ENCODE data around the gene MBTPS1.

MBTPS1 gene

GRCh38 chr16:84050316-84050715, 66.4 kb downstream of the MBTPS1 start:
- no peak for TF ChIP-seq GATA2 (IDR thresholded peaks at IDR 0.05; ENCODE audit: low read depth, low read length)
- TF ChIP-seq GATA3 (IDR thresholded peaks at IDR 0.05; ENCODE audit: low read depth, low read length), result no peak

DNA sequence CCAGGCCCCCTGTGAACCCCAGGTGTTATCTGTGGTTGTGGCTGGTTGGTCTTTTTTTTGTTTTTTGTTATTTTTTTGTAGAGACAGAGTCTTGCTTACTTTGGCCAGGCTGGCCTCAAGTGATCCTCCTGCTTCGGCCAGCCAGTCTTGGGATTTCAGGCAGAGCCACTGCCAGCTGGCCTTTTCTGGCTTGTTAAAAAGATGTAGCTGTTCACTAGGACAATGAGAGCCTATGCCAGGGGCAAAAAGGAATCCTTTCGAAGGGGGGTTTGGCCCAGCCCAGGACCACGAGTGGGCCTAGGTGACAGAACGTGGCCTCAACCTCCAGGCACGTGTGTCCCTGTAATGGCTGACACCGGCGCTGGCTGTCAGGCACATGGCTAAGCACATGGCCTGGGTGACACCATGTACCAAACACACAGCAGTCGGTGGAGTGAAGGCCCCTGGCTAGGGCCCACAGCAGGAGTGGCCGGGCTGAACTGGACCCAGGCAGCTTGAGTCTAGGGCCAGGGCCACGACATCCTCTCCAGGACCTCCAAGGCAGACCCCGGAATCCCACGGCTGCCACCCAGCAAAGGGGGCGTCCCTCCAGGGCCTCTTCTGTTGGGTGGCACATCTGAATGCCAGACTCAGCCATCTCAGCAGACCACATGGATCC, 67.2 kb downstream of the MBTPS1 start:
- TF ChIP-seq GATA2 (IDR thresholded peaks at IDR 0.05; ENCODE audit: low read depth, low read length) (no peak), GATA3 (IDR thresholded peaks at IDR 0.05; ENCODE audit: low read depth, low read length) (no peak)

GRCh38 chr16:84048871-84049270, 67.9 kb downstream of the MBTPS1 start:
- no peak for TF ChIP-seq GATA3 (IDR thresholded peaks at IDR 0.05; ENCODE audit: low read depth, low read length)
- no peak for TF ChIP-seq GATA2 (IDR thresholded peaks at IDR 0.05; ENCODE audit: low read depth, low read length)

DNA sequence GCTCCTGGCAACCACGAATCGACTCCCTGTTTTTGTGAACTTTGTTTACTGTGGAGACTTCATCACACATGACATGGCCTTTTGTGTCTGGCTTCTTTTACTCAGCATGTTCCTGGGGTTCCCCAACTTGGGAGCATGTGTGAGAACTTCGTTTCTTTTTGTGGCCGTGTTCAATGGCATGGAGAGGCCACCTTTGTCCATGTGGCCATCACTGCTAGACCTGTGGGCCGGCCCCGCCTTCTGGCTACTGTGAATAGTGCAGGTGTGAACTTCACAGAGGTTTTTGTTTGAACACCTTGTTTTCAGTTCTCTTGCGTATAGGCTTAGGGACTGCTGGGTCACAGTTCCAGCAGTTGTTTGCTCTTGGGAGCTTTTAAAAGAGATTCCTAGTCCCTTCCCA, 68.5 kb downstream of the MBTPS1 start:
- TF ChIP-seq GATA2 (IDR thresholded peaks at IDR 0.05; ENCODE audit: low read depth, low read length), result no peak
- TF ChIP-seq GATA3 (IDR thresholded peaks at IDR 0.05; ENCODE audit: low read depth, low read length), result no peak

DNA sequence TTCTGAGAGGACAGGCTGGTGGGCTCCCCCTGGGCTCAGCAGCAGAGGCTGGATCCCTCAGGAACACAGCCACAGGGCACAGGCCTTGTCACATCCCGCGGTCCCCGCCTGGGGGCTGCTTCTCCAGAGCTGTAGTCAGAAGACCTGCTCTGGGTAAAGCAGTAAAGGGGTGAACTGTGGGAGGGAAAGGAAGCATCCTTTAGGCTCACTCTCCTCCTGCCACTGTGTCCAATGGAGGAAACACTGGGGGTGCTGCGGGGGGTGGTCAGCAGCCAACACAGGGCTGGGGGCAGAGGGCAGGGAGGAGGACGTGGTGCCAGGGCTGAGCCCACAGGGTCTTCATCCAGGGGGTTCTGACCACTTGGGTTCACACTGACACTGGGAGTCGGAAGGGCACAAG, 69.1 kb downstream of the MBTPS1 start:
- no peak for TF ChIP-seq GATA2 (IDR thresholded peaks at IDR 0.05; ENCODE audit: low read depth, low read length)
- TF ChIP-seq GATA3 (IDR thresholded peaks at IDR 0.05; ENCODE audit: low read depth, low read length), result no peak

DNA sequence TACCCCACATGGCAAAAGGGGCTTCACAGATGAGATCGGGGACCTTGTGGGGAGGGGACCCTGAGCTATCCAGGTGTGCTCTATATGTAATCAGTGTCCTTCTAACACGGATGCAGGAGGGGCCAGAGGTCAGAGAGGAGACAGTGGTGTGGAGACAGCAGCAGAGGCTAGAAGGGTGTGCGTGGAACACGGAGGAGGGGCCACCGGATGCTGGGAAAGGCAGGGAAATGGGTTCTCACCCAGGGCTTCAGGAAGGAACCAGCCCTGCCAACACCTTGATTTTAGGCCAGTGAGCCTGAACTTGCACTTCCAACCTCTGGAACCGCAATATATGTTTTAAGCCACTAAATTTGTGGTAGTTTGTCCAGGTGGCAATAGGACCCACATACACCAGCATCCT, 69.5 kb downstream of the MBTPS1 start:
- TF ChIP-seq GATA2 (IDR thresholded peaks at IDR 0.05; ENCODE audit: low read depth, low read length) (no peak), GATA3 (IDR thresholded peaks at IDR 0.05; ENCODE audit: low read depth, low read length) (no peak)

- no peak for TF ChIP-seq GATA3 (IDR thresholded peaks at IDR 0.05; ENCODE audit: low read depth, low read length)
- TF ChIP-seq GATA2 (IDR thresholded peaks at IDR 0.05; ENCODE audit: low read depth, low read length), result no peak
Observed at GRCh38 chr16:84045818-84046470, 70.8 kb downstream of the MBTPS1 start.

DNA sequence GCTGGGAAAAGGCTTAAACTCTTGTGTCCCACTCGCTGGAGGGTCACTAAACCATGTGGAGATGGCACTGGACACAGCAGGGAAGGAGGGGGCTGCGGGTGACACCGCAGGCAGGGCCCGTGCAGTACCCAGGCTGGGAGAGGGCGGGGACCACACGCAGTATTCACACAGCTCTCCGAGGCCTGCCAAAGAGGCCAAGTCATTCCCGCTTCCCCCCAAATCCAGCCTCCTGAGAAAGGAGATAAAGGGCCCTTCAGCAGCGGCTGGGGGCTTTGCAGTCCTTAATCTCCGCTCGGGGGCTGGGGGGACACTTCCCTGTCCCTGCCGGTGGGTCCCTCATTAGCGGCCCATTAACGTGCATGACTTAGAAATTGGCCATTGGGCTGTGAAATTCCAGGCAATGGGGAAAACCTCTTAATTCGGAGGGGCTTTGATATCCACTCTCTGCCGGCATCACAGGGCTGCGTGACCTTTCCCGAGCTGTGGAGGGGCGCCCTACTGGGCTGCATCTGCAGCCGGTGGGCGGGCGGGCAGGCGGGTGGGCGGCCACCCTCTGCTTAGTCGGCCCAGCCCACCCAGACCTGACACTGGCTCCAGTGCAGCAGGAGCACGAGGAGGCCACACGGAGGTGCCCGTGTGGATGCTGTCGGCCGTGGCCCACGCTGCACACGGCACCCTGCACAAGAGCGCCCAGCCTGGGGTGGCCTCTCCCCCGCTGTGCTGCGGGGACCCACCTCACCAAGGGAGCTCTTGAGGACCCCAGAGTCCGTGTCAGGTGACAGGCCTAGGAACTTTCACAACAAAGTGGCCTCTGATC, 71.5 kb downstream of the MBTPS1 start:
- TF ChIP-seq GATA3 (IDR thresholded peaks at IDR 0.05; ENCODE audit: low read depth, low read length) (no peak), GATA2 (IDR thresholded peaks at IDR 0.05; ENCODE audit: low read depth, low read length) (no peak)

GRCh38 chr16:84044118-84044488, 72.6 kb downstream of the MBTPS1 start:
- TF ChIP-seq GATA3 (IDR thresholded peaks at IDR 0.05; ENCODE audit: low read depth, low read length) (no peak), GATA2 (IDR thresholded peaks at IDR 0.05; ENCODE audit: low read depth, low read length) (no peak)

- TF ChIP-seq GATA3 (IDR thresholded peaks at IDR 0.05; ENCODE audit: low read depth, low read length) (no peak), GATA2 (IDR thresholded peaks at IDR 0.05; ENCODE audit: low read depth, low read length) (peak; percentile 65)
Observed at GRCh38 chr16:84043486-84044117, 73.1 kb downstream of the MBTPS1 start.

- TF ChIP-seq GATA2 (IDR thresholded peaks at IDR 0.05; ENCODE audit: low read depth, low read length) (no peak), GATA3 (IDR thresholded peaks at IDR 0.05; ENCODE audit: low read depth, low read length) (no peak)
Observed at GRCh38 chr16:84042879-84043485, 73.8 kb downstream of the MBTPS1 start.

- TF ChIP-seq GATA3 (IDR thresholded peaks at IDR 0.05; ENCODE audit: low read depth, low read length) (no peak), GATA2 (IDR thresholded peaks at IDR 0.05; ENCODE audit: low read depth, low read length) (no peak)
Observed at GRCh38 chr16:84042308-84042878, 74.3 kb downstream of the MBTPS1 start, which contains the start of gene SLC38A8. SLC38A8 (minus strand) TSS chr16:84042795; CDS start chr16:84042157, 638 bp downstream.

- TF ChIP-seq GATA2 (IDR thresholded peaks at IDR 0.05; ENCODE audit: low read depth, low read length), result no peak
- no peak for TF ChIP-seq GATA3 (IDR thresholded peaks at IDR 0.05; ENCODE audit: low read depth, low read length)
Observed at GRCh38 chr16:84041881-84042280, 74.9 kb downstream of the MBTPS1 start.

Data from SH-SY5Y (cell line).